Cardiac fibroblast (primary cell): ENCODE results near the gene ZNF618.

Source experiments
- DNase-seq, 2 donors: peaks; one replicate each; pipeline versions ENCODE4 v3.0.0 to v3.0.0-alpha.2; 2010; ENCODE audit warnings: low read depth in 2 of 2
- H3K4me3 ChIP-seq, 2 donors: replicated peaks in 1 of 2; 1 replicate in 1 of 2; 2 replicates in 1 of 2; pipeline ENCODE4 v1.5.1; 2011; ENCODE audit warnings: low read depth in 2 of 2, low read length in 2 of 2, mild to moderate bottlenecking in 2 of 2, moderate library complexity in 1 of 2
- TF ChIP-seq, protein P1 (sequence below): IDR thresholded peaks from one replicate; pipeline ENCODE4 v1.5.1; 2011; ENCODE audit warnings: low read depth, mild to moderate bottlenecking, low read length, inconsistent platforms

ZNF618 gene

DNA sequence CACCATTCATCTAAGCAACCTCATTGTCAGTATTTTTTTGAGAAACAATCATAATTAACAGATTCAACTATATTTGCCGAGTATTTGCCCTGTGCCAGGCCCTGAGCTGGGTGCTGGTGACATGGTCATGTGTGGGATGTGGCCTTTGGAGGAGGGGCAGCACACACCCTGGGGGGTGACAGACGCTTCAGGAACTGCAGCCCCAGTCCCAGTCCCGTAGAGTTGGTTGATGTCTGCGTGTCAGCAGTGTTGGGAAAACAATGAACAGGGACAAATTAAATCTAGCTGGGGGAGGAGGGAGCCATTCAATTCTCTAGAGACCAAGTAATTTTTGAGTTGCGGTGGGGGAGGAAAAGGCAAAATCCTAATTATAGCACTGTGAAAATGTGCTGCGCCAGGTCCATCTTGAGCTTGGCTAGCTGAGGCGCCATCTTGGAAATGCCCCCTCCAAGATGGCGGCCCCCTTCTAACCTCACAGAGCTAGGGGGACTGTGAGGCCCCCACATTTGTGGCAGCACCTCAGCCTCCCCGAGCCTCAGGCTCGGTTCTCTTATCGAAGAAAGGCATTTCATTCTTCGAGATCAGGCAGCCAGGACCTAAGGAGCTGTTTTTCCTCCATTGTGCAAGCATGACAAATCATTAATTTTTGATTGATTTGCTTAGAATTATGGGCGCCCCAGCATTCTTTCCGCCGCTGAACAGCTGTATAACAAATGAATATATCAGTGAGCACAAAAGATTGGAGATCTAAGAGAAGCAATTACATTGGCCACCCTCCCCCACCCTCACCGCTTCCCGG, 87.8 kb downstream of the ZNF618 start:
- H3K4me3 ChIP-seq, result no peak overlapping the region
- no peak for DNase-seq
- TF ChIP-seq, protein P1, sequence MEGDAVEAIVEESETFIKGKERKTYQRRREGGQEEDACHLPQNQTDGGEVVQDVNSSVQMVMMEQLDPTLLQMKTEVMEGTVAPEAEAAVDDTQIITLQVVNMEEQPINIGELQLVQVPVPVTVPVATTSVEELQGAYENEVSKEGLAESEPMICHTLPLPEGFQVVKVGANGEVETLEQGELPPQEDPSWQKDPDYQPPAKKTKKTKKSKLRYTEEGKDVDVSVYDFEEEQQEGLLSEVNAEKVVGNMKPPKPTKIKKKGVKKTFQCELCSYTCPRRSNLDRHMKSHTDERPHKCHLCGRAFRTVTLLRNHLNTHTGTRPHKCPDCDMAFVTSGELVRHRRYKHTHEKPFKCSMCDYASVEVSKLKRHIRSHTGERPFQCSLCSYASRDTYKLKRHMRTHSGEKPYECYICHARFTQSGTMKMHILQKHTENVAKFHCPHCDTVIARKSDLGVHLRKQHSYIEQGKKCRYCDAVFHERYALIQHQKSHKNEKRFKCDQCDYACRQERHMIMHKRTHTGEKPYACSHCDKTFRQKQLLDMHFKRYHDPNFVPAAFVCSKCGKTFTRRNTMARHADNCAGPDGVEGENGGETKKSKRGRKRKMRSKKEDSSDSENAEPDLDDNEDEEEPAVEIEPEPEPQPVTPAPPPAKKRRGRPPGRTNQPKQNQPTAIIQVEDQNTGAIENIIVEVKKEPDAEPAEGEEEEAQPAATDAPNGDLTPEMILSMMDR, result no peak

DNA sequence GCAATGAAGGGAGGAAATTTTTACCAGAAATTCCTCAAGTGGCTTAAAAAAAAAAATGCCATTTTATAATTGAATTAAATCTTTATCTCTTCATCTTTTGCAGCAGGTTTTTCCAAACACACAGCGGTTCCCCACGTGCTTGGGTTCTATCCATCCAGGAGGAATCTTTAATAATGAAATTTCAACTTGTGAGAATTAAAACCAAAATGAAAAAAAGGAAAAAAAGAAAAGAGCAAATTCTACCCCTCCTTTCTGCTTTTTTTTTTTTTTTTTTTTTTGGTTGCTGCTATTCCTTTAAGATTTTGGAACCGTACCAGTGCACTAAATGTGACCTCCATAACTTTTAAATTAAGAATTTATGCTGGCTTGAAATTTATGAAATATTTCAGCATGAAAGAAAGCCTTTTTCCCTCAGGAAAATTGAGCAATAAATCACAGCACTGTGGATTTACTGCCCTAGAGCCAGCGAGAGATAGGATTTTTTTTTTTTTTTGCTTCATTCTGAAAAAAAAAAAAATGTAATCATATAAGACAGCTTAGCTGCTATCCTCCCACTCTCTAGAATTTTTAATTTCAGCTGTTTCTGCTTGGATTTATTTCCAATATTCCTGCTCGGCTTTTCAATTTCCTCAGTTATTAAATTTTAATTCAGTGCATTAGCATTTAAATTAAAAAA, 88.5 kb downstream of the ZNF618 start:
- no peak overlapping the region for H3K4me3 ChIP-seq
- TF ChIP-seq, protein P1, result no peak
- peak in 1 of 2 donors; percentile 56 for DNase-seq

DNA sequence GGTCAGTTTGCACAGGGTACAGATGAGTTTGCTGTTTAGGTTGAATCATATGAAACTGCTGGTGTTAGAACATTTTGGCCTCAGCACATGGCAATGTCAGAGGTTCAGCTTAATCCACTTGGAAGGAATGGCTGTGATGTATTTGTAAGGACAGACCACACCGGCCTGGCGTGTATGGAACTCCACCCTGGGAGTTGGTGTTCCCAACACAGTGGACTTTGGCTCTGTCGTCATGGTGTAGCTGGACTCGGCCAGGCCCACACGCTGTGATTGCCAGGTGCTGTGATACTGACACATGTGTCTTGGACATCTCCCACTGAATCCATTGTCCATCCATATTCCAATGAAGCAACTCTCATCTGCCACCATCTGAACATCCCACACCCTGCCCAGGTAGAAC, 90.3 kb downstream of the ZNF618 start:
- H3K4me3 ChIP-seq, result no peak overlapping the region
- TF ChIP-seq, protein P1, result no peak
- no peak for DNase-seq

DNA sequence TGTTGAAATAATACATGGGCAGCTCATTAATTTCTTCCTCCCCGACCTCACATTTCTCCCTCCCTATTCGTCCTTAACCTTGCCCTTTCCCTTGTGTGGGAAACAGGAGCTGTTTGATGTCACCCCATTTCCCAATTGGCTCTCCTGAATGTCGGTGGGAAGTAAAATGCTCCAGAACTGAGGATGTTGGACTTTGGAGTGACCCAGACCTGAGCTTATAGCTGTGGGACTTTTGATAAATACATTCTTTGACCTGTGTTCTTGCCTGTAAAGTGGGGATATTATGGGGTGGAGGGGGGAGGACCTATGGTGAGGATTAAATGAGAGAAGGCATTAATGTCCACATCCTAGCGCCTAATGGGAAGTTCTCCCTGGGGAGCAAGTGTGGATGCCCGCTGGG, 91.3 kb downstream of the ZNF618 start:
- TF ChIP-seq, protein P1, result no peak
- H3K4me3 ChIP-seq, result no peak overlapping the region
- DNase-seq, result no peak

DNA sequence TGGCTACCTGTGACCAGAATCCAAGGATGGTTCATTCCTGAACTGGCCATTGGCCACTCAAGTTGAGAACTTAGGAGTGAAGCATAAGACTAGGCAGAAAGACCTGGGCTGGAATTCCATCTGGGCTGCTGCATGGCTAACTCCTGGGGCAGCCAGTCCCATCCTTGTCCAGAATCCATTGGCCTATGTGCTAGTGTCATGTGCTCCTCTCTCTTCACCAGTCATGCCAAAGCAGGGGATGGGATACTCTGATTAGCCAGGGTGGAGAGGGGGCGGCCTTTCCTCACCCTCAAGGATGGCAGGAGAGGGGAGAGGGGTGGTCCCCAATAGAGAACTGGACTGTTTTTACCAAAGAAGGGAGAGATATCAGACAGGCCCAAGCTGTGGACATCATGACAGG, 93.2 kb downstream of the ZNF618 start:
- TF ChIP-seq, protein P1, result no peak
- no peak for DNase-seq

DNA sequence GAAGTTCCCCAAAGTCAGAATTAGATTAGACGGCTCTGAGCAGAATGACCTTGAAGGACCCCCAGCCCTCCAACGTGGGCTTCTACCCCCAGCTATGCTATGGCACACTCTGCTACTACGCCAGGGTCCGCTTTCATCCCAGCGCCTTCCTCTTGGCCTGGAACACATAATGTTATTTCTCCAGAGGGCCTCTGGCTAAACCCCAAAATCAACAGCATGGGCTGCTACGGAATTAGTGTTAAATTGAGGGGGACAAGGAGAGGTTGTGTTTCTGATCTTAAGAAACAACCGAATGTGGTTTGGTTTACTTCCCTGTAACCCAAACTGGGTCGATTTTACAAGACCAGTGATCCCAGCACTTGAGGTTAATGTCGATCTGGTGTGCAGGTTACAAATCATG, 97.1 kb downstream of the ZNF618 start:
- H3K4me3 ChIP-seq, result no peak overlapping the region
- DNase-seq, result no peak
- TF ChIP-seq, protein P1, result no peak

More for the DNA sequence above, 93.2 kb downstream of the ZNF618 start:
- H3K4me3 ChIP-seq, result no peak overlapping the region
